Activated T-cell treated with anti-CD3 and anti-CD28 coated beads, Interleukin-2, amount 50 U/mL, for 1 hour (primary cell): ENCODE measurements around the gene BRIP1.

Experiments used
- DNase-seq: peaks from one replicate; pipeline ENCODE4 v3.0.0-alpha.2; 2020

The BRIP1 gene

DNA sequence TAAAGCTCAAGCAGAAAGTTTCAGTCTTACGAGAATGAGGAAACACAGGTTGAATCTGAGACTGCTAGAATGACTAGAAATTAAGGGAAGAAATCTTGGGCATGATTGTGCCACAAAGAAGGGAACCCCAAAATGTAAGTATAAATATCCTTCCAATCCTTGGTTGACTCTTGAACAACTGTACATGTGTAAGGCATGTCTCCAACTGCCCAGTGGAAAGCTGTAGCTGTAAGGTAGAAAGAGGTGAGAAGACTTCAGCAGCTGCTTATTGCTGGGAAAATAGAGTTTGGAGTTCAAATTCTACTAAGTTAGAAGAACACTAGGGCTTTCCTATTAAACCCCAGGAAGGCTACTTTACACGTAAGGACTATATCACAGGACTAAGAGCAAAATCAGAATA is 212.6 kb downstream of the BRIP1 start:
- DNase-seq: no peak

GRCh38 chr17:61648587-61648986 is 214.7 kb downstream of the BRIP1 start:
- DNase-seq: no peak

DNA sequence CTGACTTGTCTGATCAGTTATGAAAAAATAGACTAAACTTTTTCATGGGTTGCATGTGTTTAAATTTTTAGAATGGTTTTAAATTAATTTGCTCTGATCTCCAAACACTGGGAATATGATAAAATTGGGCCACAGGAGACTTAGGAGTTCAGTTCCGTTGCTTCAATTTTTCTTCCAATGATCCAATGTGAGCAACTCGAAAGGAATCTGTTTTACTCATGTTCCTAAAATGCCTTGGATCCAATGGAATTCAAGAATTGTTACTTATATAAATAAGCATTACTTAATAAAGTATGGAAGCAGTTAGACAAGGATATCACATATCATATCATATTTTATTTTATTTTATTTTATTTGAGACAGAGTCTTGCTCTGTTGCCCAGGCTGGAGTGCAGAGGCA is 216.3 kb downstream of the BRIP1 start:
- no peak for DNase-seq

GRCh38 chr17:61646482-61646881 is 216.8 kb downstream of the BRIP1 start:
- DNase-seq: no peak

GRCh38 chr17:61645920-61646319 is 217.4 kb downstream of the BRIP1 start:
- DNase-seq: no peak

GRCh38 chr17:61644800-61645774 is 218.2 kb downstream of the BRIP1 start:
- no peak for DNase-seq

DNA sequence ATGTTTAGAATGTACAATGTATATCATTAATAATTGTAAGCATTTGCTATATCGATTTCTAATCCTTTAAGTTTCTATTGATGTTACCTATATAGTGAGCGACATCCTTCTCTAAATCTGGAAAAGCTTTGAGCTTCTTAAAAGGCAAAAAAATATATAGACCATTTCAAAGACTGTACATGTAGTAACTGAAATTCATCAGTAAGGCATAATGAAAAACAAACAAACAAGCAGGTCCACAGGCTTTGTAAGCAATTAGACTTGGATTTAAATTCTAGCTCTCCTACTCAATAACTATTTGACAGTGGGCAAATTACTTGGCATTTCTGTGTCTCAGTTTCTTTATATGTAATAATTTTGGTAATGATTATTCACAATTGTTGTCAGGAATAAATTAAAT is 220.6 kb downstream of the BRIP1 start:
- no peak for DNase-seq

- DNase-seq: no peak
Measured at GRCh38 chr17:61641715-61642114, 221.6 kb downstream of the BRIP1 start.

- no peak for DNase-seq
Measured at GRCh38 chr17:61641084-61641483, 222.2 kb downstream of the BRIP1 start.

GRCh38 chr17:61639818-61640217 is 223.5 kb downstream of the BRIP1 start:
- no peak for DNase-seq

DNA sequence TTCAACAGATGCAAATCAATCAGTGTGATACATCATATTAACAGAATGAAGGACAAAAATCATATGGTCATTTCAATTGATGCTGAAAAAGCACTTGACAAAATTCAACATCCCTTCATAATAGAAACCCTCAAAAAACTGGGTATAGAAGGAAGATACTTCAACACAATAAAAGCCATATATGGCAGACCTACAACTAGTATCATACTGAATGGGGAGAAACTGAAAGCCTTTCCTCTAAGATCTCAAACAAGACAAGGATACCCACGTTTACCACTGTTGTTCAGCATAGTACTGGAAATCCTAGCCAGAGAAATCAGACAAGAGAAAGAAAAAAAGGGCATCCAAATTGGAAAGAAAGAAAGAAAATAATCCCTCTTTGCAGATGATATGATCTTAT is 225.2 kb downstream of the BRIP1 start:
- no peak for DNase-seq

GRCh38 chr17:61635913-61636432 is 227.4 kb downstream of the BRIP1 start:
- DNase-seq: peak; percentile 18

- DNase-seq: no peak
Measured at GRCh38 chr17:61634942-61635538, 228.3 kb downstream of the BRIP1 start.

DNA sequence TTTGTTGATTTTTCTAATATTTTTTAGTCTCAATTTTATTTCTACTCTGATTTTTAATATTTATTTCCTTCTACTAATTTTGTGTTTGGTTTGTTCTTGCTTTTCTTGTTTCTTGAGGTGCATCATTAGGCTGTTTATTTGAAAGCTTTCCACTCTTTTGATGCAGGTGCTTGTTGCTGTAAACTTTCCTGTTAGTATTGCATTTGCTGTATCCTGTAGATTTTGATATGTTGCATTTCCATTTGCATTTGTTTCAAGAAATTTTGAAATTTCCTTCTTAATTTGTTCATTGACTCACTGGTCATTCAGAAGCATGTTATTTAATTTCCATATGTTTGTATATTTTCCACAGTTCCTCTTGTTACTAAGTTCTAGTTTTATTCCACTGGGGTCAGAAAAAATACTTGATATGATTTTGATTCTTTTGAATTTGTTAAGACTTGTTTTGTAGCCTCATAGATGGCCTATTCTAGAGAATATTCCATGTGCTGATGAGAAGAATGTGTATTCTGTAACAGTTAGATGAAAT is 229.3 kb downstream of the BRIP1 start:
- no peak for DNase-seq

DNA sequence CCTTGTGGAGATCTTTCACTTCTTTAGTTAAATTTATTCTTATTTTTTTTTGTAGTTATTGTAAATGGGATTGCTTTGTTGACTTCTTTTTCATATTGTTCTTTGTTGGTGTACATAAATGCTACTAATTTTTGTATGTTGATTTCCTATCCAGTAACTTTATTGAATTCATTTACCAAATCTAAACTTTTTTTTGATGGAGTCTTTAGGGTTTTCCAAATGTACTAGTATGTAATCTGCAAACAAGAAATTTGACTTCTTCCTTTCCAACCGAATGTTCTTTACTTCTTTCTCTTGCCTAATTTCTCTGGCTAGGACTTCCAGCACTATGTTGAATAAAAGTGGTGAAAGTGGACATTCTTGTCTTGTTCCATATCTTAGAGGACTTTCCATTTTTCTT is 230.5 kb downstream of the BRIP1 start:
- no peak for DNase-seq

GRCh38 chr17:61631800-61632199 is 231.5 kb downstream of the BRIP1 start:
- DNase-seq: no peak
